Stimulated activated CD4-positive, alpha-beta T cell treated with anti-CD3 and anti-CD28 coated beads, Interleukin-1b, Interleukin-23, amount 100 ng/mL, for 4 hours (primary cell): ENCODE results near the gene METRN.
"Not testable (repeated sequence)": the region's sequence is repeated elsewhere in the genome, so short reads cannot be mapped to it uniquely, and the experiment has no call there.

Experiments used
- DNase-seq, 2 donors: peaks; one replicate each; pipeline ENCODE4 v3.0.0-alpha.2; 2020; ENCODE audit warnings: low read depth in 2 of 2

The METRN gene

DNA sequence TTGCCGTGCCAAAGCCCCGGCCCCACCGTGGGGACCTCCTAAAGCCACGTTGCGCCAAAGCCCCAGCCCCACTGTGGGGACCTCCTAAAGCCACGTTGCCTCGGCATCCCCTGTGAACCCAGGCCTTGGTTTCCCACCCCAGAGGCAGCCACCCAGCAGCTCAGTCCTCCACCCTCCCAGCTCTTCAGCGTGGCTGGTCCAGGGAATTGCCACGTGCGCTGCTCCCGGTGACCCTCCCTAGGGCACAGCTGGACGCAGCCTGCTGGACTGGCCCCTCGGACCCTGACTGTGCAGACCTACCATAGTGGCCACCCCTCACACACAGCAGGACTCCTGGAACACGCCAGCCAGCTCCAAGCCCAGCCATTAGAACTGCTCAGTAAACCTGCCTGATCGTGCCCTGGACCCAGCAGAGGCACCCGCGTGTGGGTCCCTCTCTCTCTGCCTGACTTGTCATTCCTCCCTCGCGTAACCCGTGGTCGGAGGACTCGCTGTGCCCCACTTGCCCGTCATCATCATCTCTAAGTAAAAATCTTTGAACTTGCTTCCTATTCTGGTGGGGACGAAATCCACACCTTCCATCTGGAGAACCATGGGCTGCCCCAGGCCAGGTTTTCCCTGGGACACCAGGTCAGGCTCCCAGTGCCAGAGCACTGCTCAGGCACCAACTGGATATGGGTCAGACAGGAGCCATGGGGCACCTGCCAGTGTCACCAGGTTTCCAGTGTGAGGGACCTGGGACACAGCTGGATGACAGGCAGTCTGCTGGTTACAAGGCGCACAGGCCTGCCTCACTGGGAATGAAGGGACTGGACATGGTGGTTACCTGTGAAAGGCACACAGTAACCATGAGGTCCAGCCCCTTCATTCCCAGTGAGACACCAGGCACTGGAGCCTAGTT lies 20.3 kb downstream of the METRN start:
- DNase-seq, result no peak

GRCh38 chr16:735982-736453 lies 21.1 kb downstream of the METRN start:
- no peak for DNase-seq

DNA sequence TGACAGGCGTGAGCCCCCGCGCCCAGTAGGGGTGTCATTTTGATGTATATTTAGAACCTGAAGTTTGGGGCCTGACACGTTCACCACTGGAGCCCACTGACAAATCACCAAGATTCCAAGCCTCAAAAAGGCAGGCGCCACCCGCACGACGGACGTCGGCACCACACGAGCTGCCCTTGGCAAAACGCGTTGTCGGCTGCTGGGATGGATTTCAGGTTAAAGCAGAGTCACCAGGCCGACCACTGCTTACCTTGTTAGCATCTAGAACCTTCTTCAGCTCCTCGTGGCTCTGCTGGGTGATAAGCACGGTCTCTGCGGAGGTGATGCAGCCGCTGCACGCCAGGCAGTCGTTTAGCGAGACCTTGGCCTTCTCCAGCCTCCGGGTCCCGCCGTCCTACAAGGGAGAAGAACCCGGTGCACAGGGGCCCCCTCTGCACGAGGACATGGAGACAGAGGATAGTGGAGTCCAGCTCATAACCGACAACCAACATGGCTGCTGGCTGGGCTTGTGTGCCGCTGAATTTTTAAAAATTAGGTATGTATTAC lies 22.1 kb downstream of the METRN start:
- no peak for DNase-seq

DNA sequence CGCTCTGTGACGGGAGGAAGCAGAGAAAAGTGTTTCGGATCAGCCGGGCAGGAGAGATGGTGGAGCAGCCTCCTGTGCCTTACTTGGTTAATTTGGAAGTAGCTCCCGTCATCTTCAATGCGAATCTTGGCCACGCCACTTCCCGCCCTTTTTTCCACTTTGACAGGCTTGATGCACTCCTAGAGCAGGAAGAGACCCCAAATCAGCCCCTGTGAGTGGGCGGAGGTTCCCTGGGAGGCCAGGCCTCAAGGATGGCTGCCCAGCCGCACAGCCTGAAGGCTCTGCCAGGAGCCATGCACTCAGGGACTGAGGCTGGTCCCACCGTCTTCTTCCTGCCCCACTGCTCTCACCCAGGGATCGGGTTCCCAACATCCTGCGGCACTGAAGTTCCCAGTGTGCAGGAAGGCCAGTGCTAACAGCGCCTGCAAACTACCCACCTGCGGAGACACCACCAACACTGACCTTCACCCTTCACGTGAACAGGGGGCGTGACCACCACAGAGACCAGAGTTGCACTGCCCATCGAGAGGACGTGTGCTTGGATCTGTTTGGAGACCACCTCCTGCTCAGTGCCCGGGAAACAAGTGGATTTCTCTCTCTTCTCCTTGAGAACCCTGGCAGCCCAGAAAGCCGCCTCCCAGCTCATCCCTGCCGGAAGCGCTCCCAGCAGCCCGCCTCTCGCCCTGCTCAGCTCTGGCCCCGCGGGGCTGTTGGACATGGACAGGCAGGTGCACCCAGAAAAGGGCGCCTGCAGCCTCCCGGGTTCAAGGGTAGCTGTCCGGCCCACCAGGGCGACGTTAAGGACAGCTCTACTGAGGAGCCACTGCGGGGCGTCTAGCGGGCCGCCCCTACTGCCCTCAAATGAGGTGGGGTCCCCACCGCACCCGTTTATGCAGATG lies 24.9 kb downstream of the METRN start:
- DNase-seq, result no peak

DNA sequence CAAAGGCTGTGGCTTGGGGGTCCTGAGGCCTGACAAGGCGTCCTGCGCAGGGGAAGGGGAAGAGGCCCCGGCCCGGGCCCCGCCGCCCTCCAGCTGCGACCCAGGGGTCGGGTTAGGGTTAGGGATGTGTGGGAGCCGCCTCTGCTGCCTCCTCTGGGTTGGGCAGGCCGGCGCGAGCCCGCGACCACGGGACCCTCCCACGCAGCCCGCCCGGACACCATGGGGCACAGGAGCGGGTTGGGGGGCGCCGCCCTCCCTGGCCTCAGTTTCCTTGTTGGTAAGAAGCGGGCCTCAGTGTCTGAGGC lies 25.5 kb downstream of the METRN start:
- DNase-seq, result no peak

DNA sequence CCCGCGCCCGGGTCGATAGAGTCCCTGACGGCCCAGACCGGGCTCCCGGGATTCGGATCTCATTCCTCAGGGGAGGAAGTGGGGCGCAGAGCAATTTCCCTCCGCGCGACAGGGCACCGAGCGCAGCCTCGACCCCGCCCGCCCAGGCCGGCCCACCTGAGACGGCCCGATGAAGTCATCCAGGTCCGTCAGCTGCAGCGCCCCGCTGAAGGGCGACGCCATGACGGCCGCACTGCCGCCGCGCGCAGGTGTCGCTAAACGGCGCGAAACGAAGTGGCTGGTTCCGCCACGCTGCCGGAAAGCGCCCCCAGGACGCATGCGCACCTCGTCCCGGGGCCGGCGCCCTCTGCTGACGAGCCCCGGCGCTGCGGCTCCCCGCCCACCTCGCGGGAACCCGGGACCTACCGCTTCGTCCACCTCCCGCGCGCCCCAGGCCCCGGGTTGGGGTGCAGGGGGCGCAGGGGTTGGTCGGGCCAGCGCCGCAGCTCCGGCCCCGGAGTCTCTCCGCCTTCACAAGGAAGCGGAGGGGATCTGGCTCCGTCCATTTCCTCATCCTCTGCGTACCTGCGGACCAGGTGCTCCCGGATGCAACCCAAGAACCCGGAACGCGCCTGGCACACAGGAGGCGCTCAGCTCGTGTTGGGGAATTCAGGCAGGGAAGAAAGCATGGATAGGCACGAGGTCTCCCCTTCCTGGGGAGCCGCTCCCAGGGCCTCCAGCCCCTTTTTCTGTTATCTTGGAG lies 26.0 kb downstream of the METRN start, which contains the start of gene CIAO3:
CIAO3 (minus strand) TSS at position 234 of the 742 bp plus-strand sequence; CDS start at position 222, 12 bp downstream.
- peak; percentile 90 to 92 for DNase-seq

DNA sequence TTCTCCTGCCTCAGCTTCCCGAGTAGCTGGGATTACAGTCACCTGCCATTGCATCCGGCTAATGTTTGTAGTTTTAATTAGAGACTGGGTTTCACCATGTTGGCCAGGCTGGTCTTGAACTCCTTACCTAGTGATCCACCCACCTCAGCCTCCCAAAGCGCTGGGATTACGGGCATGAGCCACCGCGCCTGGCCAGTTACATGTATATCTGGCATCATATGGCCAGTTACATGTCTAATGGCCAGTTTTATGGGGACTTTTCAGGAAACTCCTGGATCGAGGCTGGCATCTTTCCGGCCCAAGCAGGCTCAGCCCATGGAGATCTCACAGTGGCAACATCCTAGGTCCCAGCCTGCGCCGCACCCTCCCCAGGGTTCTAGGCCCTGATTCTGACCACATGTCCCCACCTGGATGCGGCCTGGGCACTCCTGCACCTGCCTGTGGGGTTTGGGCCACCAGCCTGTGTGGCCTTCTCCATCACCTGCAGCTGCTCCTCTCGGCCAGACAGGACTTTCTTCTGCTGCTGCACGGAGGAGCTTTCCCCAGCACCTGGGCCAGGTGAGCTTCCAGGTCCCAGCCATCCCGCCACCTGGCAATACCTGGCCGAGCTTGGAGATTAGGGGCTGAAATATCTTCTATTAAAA lies 27.2 kb downstream of the METRN start:
- DNase-seq, result no peak

- not testable (repeated sequence) for DNase-seq
Observed at GRCh38 chr16:742894-743293, 28.0 kb downstream of the METRN start.

GRCh38 chr16:743794-744500 lies 29.0 kb downstream of the METRN start:
- DNase-seq, result no peak

DNA sequence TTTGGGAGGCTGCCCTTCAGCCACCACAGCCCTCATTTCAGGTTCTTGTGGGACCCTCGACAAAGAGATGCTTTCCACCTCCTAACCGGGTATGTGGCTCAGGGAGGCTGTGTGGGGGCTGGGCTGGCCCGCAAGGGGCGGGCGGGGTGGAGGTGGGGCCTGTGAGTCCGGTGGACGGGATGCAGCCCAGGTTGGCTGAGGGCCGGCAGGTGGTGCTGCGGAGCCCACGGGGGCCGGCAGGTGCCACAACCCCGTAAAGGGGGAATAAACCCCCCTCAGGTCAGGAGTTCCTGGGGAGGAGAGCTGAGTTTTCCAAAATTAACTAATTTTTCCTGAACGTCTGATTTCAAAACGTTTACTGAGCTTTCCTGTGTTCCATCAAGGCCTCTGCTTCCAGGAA lies 30.8 kb downstream of the METRN start:
- DNase-seq, result no peak

DNA sequence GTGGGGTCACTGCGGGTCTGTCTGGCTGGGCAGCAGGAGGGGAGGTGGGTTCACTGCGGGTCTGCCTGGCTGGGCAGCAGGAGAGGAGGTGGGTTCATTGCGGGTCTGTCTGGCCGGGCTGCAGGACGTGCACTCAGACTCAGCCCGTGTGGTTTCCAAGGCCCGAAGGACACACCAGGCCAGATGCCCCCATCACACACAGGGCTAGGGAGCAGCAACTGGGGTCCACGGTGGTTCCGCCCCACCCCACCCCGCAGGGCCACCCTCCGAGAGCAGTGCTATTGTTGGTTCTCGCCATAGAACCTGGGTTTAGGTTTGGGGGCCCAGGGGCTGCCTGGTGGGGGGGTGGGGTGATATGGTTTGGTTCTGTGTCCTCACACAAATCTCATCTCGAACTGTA lies 31.7 kb downstream of the METRN start:
- no peak for DNase-seq

GRCh38 chr16:747978-748746 lies 33.2 kb downstream of the METRN start:
- no peak for DNase-seq

DNA sequence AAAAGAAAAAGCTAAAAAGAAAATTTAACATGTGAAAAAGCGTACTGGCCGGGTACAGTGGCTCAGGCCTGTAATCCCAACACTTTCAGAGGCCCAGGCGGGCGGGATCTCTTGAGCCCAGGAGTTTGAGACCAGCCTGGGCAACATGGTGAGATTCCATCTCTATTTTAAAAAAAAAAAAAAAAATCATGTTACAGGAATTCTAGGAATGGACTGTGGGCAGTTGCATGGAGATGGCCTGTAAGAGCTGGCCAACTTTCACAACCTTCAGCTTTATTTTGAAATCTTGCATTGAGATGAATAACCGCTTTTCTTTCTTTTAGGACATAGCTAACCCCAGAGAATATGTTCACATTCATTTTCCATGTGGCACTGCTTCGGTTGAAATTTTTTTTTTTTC lies 34.1 kb downstream of the METRN start:
- DNase-seq, result no peak

DNA sequence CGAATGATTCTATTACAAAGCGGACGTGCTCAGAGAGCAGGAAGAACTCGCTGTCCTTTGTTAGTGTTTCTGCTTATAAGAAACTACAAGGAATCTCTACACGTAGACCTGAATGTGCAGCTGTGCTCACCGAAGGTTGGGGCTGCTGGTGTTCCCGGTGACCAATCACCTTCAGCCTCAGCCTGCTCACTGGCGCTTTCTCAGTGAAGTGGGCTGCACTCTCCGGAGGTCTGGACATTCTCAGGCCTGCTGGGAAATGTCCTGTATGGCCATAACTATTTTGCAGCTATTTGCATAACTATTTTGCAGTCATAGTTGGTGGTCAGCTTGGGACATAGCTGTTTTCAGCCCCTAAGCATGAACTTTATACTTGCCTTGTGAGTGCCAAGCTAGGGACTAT lies 35.6 kb downstream of the METRN start:
- DNase-seq, result no peak

GRCh38 chr16:751152-752006 lies 36.5 kb downstream of the METRN start:
- DNase-seq, result no peak

- DNase-seq, result no peak
Observed at GRCh38 chr16:752007-752312, 37.0 kb downstream of the METRN start.

DNA sequence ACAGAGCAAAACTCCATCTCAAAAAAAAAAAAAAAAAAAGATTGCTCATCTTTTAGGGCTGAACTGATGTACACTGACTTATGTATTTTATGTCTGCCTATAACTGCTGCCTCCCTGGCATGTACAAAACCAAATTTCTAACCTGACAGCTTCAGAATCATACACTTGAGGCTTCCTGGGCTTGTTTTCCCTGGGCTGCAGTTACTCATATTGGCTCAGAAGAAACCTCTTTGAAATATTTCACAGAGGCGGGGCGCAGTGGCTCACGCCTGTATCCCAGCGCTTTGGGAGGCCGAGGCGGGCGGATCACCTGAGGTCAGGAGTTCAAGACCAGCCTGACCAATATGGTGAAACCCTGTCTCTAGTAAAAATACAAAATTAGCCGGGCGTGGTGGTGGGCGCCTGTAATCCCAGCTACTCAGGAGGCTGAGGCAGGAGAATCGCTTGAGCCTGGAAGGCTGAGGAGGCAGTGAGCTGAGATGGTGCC lies 39.2 kb downstream of the METRN start:
- not testable (repeated sequence) for DNase-seq

- DNase-seq, result no peak
Observed at GRCh38 chr16:754656-755055, 39.7 kb downstream of the METRN start.

DNA sequence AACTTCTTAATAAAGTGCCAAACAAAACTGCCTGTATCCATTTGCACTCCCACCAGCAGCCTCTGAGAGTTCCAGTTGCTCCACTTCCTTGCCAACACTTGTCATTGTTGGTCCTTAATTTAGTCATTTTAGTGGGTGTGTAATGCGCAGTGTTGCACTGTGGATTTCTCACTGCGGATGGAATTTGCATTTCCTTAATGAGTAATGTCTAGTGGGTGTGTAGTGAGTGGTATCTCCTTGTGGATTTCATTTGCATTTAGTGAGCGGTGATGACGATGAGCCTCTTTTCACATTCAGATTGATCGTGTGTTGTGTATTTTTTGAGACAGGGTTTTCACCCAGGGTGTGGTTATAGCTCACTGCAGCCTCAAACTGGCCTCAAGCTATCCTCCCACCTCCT lies 41.5 kb downstream of the METRN start:
- no peak for DNase-seq
